Measurements from ENCODE around the gene PAM. TPM values are rescaled to one million over a fixed set of nuclear protein-coding genes. Genes with fewer than 3 reads are reported as not detected.
"Not testable (repeated sequence)": the region's sequence is repeated elsewhere in the genome, so short reads cannot be mapped to it uniquely, and the experiment has no call there.

PAM gene
- total RNA-seq, 1 donor = 266 TPM

- no peak for DNase-seq (ENCODE audit: low read depth)
- TF ChIP-seq, protein P1, sequence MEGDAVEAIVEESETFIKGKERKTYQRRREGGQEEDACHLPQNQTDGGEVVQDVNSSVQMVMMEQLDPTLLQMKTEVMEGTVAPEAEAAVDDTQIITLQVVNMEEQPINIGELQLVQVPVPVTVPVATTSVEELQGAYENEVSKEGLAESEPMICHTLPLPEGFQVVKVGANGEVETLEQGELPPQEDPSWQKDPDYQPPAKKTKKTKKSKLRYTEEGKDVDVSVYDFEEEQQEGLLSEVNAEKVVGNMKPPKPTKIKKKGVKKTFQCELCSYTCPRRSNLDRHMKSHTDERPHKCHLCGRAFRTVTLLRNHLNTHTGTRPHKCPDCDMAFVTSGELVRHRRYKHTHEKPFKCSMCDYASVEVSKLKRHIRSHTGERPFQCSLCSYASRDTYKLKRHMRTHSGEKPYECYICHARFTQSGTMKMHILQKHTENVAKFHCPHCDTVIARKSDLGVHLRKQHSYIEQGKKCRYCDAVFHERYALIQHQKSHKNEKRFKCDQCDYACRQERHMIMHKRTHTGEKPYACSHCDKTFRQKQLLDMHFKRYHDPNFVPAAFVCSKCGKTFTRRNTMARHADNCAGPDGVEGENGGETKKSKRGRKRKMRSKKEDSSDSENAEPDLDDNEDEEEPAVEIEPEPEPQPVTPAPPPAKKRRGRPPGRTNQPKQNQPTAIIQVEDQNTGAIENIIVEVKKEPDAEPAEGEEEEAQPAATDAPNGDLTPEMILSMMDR (IDR thresholded peaks at IDR 0.05; ENCODE audit: insufficient read depth, low read depth, low read length) = no peak
- H3K4me3 ChIP-seq (ENCODE audit: low read depth, low read length) = no peak overlapping the region
Observed at GRCh38 chr5:102750151-102750834, 4.8 kb upstream of the PAM start.

- not testable (repeated sequence) for H3K4me3 ChIP-seq (ENCODE audit: low read depth, low read length); DNase-seq (ENCODE audit: low read depth)
Observed at GRCh38 chr5:102751903-102752376, 3.2 kb upstream of the PAM start.

- TF ChIP-seq, protein P1 (IDR thresholded peaks at IDR 0.05; ENCODE audit: insufficient read depth, low read depth, low read length) = no peak
- no peak for DNase-seq (ENCODE audit: low read depth)
- peak overlapping the region; percentile 92 for H3K4me3 ChIP-seq (ENCODE audit: low read depth, low read length)
Observed at GRCh38 chr5:102753889-102754766, 977 bp upstream of the PAM start.

DNA sequence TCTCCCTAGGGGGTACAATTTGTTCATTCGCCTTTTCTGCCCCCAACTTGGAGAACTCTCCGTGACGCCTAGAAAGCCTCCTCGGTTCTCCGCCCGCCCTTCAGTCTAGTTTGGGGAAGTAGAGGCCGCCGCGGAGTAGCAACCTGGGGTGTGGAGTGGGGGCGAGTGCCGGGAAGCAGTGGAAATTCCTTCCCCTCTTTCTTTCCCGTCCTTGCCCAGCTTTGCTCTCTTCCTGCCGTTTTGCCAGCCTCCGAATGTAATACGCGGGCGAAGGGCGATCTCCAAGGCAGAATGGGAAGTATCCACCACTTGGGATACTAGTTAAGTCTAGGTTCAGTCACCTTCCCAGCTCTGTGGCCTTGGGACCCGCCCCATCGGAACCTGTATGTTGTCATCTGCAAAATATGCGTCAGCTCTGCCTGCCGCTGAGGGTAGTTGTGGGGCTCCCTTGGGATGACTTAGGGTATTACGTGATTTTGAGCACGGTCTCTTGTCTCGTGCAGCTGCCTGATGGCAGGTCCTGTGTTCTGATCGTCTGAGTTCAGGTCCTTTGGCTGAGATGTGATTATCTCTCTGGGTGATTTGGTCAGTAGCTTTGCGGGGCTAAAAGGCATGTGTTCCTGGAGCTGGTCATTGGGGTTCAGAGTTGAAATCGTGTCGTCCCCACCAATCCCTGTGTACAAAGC, 724 bp downstream of the PAM start:
- TF ChIP-seq, protein P1 (IDR thresholded peaks at IDR 0.05; ENCODE audit: insufficient read depth, low read depth, low read length) = no peak
- DNase-seq (ENCODE audit: low read depth) = peak; percentile 71
- peak overlapping the region; percentile 92 for H3K4me3 ChIP-seq (ENCODE audit: low read depth, low read length)

- H3K4me3 ChIP-seq (ENCODE audit: low read depth, low read length) = no peak overlapping the region
- no peak for DNase-seq (ENCODE audit: low read depth)
- TF ChIP-seq, protein P1 (IDR thresholded peaks at IDR 0.05; ENCODE audit: insufficient read depth, low read depth, low read length) = no peak
Observed at GRCh38 chr5:102758576-102758975, 3.5 kb downstream of the PAM start.

GRCh38 chr5:102759289-102759688, 4.2 kb downstream of the PAM start:
- TF ChIP-seq, protein P1 (IDR thresholded peaks at IDR 0.05; ENCODE audit: insufficient read depth, low read depth, low read length) = no peak
- DNase-seq (ENCODE audit: low read depth) = no peak
- H3K4me3 ChIP-seq (ENCODE audit: low read depth, low read length) = no peak overlapping the region

DNA sequence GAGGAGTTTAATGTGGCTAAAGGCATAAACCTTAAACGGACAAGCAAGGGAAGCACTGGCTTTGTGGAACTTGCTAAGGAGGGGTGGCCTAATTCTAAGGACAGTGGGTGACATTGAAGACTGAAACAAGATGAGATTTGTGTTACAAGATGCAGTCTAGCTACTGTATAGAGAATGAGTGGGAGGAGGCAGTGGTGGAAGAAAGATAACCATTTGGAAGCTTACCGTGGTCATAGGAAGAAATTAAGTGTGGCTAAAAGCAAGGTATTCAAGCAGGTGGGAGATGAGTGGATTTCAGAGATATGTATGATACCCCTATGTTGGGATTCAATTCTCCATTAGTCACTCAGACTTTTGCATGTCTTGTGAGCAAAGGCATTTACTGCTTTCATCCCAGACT, 4.6 kb downstream of the PAM start:
- DNase-seq (ENCODE audit: low read depth) = no peak
- H3K4me3 ChIP-seq (ENCODE audit: low read depth, low read length) = no peak overlapping the region
- TF ChIP-seq, protein P1 (IDR thresholded peaks at IDR 0.05; ENCODE audit: insufficient read depth, low read depth, low read length) = no peak
